ENCODE measurements around the gene MYO5B. TPM values are rescaled to one million over a fixed set of nuclear protein-coding genes. Genes with fewer than 3 reads are reported as not detected.
"Not testable (repeated sequence)": the region's sequence is repeated elsewhere in the genome, so short reads cannot be mapped to it uniquely, and the experiment has no call there.

Gene MYO5B
- total RNA-seq, 1 donor from 2014 or later, result 0.21 TPM

DNA sequence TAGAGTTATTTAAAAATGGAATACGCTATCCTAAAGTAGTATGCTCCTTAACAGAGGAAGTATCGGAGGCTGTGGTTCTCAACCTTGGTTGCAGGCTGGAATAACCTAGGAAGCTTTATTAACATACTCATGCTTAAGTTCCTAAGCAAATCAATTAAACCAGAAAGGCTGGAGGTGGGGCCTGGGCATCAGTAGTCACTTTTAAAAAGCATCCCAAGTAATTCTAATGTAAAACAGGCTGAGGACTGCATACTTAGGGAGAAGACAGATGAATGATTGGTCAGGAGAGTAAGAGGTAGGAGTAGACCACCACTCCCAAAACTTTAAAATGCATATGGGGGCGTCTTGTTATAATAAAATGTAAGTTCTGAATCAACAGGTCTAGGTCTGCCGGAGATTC, 396.9 kb downstream of the MYO5B start:
- peaks cover 36 to 54% of the 10 kb centered on the region in 2 donors for H3K36me3 ChIP-seq
- intact Hi-C loops (cut with DNase I), result no loop called here
- H3K4me1 ChIP-seq, result no peaks in the 10 kb centered on the region

DNA sequence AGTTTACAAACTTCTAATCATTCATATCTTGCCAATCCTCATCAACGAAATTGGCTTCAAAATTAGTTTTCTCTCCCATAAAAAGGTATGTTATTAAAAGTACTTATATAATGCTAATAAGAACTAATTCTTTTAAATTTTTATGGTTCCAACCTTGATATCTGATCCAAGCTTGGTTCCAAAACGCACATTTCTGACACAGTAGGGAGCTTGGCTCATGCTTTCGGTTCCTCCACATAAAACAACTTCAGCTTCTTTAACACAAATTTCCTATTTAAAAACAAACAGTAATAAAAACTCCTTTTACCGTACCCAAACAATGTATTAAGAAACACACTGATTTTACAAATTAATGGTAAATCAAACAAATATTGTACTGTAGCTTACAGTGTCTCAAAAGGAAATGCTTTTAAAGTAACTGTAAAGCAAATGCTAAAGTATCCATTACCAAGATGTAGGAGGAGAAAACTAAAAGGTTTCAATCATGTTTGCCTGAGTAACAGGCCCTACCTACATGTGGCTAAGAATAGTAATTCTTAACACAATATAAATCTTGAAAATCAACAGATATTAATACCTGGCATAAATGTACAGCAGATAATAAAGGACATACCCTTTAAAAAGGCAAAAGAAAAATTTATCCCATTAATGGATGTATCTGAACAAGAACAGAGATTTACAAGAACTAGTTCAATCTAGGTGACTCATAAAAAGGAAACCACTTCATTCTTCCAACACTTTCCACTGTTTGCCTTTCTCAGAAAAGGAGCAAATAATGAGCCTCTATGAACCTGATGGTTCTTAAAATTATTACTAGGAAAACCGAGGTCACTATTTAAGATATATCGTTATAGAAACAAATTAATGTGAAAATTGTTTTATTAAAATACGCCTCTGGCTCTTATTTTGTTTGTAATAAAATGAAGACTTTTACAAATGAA, 399.1 kb downstream of the MYO5B start:
- Histone ChIP-seq H3K9me3 (no peaks in the 10 kb centered on the region), H3K36me3 (peaks cover 39 to 60% of the 10 kb centered on the region in 2 donors), H3K4me3 (no peak overlapping the region), H3K27ac (no peak overlapping the region), H3K27me3 (no peaks in the 10 kb centered on the region), H3K4me1 (no peaks in the 10 kb centered on the region)
- intact Hi-C loops (cut with DNase I), result no loop called here
- no peak for DNase-seq (ENCODE audit: low spot score in 2 of 2)
- TF ChIP-seq, protein P1, sequence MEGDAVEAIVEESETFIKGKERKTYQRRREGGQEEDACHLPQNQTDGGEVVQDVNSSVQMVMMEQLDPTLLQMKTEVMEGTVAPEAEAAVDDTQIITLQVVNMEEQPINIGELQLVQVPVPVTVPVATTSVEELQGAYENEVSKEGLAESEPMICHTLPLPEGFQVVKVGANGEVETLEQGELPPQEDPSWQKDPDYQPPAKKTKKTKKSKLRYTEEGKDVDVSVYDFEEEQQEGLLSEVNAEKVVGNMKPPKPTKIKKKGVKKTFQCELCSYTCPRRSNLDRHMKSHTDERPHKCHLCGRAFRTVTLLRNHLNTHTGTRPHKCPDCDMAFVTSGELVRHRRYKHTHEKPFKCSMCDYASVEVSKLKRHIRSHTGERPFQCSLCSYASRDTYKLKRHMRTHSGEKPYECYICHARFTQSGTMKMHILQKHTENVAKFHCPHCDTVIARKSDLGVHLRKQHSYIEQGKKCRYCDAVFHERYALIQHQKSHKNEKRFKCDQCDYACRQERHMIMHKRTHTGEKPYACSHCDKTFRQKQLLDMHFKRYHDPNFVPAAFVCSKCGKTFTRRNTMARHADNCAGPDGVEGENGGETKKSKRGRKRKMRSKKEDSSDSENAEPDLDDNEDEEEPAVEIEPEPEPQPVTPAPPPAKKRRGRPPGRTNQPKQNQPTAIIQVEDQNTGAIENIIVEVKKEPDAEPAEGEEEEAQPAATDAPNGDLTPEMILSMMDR (IDR thresholded peaks at IDR 0.05), result no peak

More for the DNA sequence above, 396.9 kb downstream of the MYO5B start:
- no peaks in the 10 kb centered on the region for H3K27me3 ChIP-seq
- H3K27ac ChIP-seq, result no peak overlapping the region
- no peak overlapping the region for H3K4me3 ChIP-seq
- no peak for DNase-seq (ENCODE audit: low spot score in 2 of 2)
- TF ChIP-seq, protein P1 (IDR thresholded peaks at IDR 0.05), result no peak
- H3K9me3 ChIP-seq, result no peaks in the 10 kb centered on the region

GRCh38 chr18:49794743-49795142, 400.2 kb downstream of the MYO5B start:
- H3K4me3 ChIP-seq, result no peak overlapping the region
- TF ChIP-seq, protein P1 (IDR thresholded peaks at IDR 0.05), result no peak
- no peak overlapping the region for H3K27ac ChIP-seq
- H3K36me3 ChIP-seq, result peaks cover 48 to 68% of the 10 kb centered on the region in 2 donors
- intact Hi-C loops (cut with DNase I), result no loop called here
- DNase-seq (ENCODE audit: low spot score in 2 of 2), result no peak
- H3K27me3 ChIP-seq, result no peaks in the 10 kb centered on the region
- H3K9me3 ChIP-seq, result no peaks in the 10 kb centered on the region
- H3K4me1 ChIP-seq, result no peaks in the 10 kb centered on the region

DNA sequence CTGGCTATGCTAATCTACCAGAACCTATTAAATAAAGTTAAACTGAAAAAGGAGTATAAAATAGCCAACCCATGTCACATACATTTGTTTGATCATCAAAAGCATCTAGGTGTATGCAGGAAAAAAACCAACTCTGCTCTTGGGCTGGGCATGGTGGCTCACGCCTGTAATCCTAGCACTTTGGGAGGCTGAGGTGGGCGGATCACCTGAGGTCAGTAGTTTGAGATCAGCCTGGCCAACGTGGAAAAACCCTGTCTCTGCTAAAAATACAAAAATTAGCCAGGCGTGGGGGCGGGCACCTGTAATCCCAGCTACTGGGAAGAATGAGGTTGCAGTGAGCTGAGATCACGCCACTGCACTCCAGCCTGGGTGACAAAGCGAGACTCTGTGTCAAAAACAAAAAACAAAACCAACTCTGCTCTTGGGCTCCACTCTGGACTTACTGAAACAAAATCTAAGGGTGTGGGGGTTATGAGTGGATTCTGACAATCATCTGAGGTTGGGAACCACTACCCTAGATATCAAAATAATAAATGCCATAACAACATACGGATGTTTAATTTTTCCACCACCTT, 405.3 kb downstream of the MYO5B start:
- intact Hi-C loops (cut with DNase I); H3K4me3 ChIP-seq; H3K27me3 ChIP-seq; H3K27ac ChIP-seq; DNase-seq (ENCODE audit: low spot score in 2 of 2); H3K4me1 ChIP-seq; H3K9me3 ChIP-seq: not testable (repeated sequence)
- peaks cover 46 to 74% of the 10 kb centered on the region in 2 donors for H3K36me3 ChIP-seq

GRCh38 chr18:49788327-49788898, 406.5 kb downstream of the MYO5B start:
- DNase-seq (ENCODE audit: low spot score in 2 of 2), result no peak
- peaks cover 49 to 76% of the 10 kb centered on the region in 2 donors for H3K36me3 ChIP-seq
- no peaks in the 10 kb centered on the region for H3K4me1 ChIP-seq
- intact Hi-C loops (cut with DNase I), result no loop called here
- TF ChIP-seq, protein P1 (IDR thresholded peaks at IDR 0.05), result no peak
- no peaks in the 10 kb centered on the region for H3K27me3 ChIP-seq
- H3K9me3 ChIP-seq, result no peaks in the 10 kb centered on the region
- H3K27ac ChIP-seq, result no peak overlapping the region
- no peak overlapping the region for H3K4me3 ChIP-seq

All from ascending aorta (tissue), 2 donors.